ENCODE measurements around the gene XCR1. TPM values are rescaled to one million over a fixed set of nuclear protein-coding genes. Genes with fewer than 3 reads are reported as not detected.

Gene XCR1
- total RNA-seq, 1 experiment from 2014 or later, result 0.02 TPM

DNA sequence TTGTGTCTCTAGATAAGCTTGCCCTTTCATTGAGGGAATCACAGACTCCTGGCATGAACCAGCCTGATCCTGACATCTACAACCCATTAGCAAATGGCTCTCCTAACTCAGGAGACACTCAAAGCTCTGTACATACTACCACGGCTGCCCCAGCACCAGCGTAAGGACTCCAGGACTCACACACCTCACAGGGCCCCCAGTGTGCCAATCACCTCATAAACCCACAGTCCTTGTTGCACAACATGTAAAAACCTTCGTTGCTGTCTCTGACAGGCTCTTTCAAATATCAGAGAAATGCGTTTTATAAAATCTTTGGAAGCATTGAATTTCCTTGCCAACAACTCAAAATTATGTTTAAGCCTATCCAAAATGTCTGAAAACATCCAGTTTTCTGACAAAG lies 38.9 kb downstream of the XCR1 start (continued):
- TF ChIP-seq, protein P1, sequence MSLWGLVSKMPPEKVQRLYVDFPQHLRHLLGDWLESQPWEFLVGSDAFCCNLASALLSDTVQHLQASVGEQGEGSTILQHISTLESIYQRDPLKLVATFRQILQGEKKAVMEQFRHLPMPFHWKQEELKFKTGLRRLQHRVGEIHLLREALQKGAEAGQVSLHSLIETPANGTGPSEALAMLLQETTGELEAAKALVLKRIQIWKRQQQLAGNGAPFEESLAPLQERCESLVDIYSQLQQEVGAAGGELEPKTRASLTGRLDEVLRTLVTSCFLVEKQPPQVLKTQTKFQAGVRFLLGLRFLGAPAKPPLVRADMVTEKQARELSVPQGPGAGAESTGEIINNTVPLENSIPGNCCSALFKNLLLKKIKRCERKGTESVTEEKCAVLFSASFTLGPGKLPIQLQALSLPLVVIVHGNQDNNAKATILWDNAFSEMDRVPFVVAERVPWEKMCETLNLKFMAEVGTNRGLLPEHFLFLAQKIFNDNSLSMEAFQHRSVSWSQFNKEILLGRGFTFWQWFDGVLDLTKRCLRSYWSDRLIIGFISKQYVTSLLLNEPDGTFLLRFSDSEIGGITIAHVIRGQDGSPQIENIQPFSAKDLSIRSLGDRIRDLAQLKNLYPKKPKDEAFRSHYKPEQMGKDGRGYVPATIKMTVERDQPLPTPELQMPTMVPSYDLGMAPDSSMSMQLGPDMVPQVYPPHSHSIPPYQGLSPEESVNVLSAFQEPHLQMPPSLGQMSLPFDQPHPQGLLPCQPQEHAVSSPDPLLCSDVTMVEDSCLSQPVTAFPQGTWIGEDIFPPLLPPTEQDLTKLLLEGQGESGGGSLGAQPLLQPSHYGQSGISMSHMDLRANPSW (CRISPR knock-in tag; conservative IDR thresholded peaks at IDR 0.05; ENCODE audit: low read depth), result no peak
- TF ChIP-seq ETV6 (CRISPR knock-in tag; IDR thresholded peaks at IDR 0.05), result no peak

DNA sequence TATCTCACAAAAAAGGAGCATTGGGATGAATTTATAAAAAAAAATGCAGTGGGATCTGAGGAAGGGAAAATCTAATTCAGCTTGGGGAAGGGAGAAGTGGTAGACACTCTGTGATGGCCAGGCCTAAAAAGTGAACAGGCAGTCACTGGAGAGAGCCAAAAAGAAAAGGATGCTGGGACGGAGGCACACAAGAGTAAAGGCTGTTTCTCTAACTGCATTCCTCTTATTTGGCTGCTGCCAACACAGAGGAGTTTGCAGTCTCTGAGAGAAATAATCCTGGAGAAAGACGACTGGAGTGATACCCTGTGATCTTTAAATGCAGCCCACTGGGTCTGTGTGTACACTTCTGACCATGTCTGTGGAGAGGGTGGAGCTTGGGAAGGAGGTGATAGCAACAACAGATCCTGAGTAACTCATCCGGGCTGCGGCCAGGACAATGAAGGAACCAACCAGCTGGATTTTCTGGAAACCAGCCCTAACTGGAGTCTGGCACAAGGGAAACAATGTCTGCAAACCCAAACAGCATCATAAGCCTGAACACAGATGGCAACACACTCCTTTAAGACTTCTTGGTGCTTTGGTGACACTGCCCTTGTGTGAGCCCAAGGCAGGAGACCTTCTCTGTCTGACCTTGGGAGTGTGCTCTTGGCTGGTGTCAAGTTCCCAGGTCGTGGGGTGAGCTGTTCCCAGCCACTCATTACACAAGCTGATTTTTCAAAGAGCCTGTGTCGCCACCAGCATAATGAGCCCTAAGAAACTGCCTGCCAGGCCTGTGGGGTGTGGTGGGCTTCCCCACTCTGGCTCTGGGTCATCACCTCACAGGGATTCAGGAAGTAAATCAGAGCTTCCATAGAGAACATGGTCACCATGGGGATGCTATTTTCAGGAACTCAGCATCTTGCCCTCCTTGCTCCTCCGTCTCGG lies 39.7 kb downstream of the XCR1 start:
- ChIA-PET POLR2A (no interaction called here), CTCF (interaction anchor here (0.6 to 1.8 kb wide), 4 partner anchors 49 to 220 kb away, joined by 3 to 4 read pairs (median 4); no protein-coding TSS in a partner anchor)
- ATAC-seq, result no peak
- Mint-ChIP-seq H3K4me3 (no peak overlapping the region), H3K4me1 (peaks cover 31% of the 10 kb centered on the region), H3K9me3 (no peaks in the 10 kb centered on the region), H3K27me3 (ENCODE audit: low read depth) (no peaks in the 10 kb centered on the region), H3K27ac (peak overlapping the region; percentile 80), H3K36me3 (peaks cover 24% of the 10 kb centered on the region)
- no peak for DNase-seq (ENCODE audit: low spot score)
- TF ChIP-seq TCF7 (CRISPR knock-in tag; IDR thresholded peaks at IDR 0.05; ENCODE audit: low read depth) (no peak), RELA (CRISPR knock-in tag; IDR thresholded peaks at IDR 0.05; ENCODE audit: borderline replicate concordance) (no peak), SMAD3 (CRISPR knock-in tag; IDR thresholded peaks at IDR 0.05; ENCODE audit: borderline replicate concordance) (no peak), ZNF423 (CRISPR knock-in tag; IDR thresholded peaks at IDR 0.05) (no peak), GTF2I (CRISPR knock-in tag; conservative IDR thresholded peaks at IDR 0.05) (no peak), NR3C1 (CRISPR knock-in tag; conservative IDR thresholded peaks at IDR 0.05; ENCODE audit: low read depth) (no peak), NFYB (CRISPR knock-in tag; conservative IDR thresholded peaks at IDR 0.05; ENCODE audit: low read depth) (no peak), ELF4 (CRISPR knock-in tag; IDR thresholded peaks at IDR 0.05; ENCODE audit: low read depth) (no peak), CREM (CRISPR knock-in tag; IDR thresholded peaks at IDR 0.05) (no peak)
- TF ChIP-seq, protein P2, sequence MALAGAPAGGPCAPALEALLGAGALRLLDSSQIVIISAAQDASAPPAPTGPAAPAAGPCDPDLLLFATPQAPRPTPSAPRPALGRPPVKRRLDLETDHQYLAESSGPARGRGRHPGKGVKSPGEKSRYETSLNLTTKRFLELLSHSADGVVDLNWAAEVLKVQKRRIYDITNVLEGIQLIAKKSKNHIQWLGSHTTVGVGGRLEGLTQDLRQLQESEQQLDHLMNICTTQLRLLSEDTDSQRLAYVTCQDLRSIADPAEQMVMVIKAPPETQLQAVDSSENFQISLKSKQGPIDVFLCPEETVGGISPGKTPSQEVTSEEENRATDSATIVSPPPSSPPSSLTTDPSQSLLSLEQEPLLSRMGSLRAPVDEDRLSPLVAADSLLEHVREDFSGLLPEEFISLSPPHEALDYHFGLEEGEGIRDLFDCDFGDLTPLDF (CRISPR knock-in tag; IDR thresholded peaks at IDR 0.05), result no peak
- TF ChIP-seq, protein P3, sequence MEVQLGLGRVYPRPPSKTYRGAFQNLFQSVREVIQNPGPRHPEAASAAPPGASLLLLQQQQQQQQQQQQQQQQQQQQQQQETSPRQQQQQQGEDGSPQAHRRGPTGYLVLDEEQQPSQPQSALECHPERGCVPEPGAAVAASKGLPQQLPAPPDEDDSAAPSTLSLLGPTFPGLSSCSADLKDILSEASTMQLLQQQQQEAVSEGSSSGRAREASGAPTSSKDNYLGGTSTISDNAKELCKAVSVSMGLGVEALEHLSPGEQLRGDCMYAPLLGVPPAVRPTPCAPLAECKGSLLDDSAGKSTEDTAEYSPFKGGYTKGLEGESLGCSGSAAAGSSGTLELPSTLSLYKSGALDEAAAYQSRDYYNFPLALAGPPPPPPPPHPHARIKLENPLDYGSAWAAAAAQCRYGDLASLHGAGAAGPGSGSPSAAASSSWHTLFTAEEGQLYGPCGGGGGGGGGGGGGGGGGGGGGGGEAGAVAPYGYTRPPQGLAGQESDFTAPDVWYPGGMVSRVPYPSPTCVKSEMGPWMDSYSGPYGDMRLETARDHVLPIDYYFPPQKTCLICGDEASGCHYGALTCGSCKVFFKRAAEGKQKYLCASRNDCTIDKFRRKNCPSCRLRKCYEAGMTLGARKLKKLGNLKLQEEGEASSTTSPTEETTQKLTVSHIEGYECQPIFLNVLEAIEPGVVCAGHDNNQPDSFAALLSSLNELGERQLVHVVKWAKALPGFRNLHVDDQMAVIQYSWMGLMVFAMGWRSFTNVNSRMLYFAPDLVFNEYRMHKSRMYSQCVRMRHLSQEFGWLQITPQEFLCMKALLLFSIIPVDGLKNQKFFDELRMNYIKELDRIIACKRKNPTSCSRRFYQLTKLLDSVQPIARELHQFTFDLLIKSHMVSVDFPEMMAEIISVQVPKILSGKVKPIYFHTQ (CRISPR knock-in tag; IDR thresholded peaks at IDR 0.05), result no peak
- TF ChIP-seq, protein P4, sequence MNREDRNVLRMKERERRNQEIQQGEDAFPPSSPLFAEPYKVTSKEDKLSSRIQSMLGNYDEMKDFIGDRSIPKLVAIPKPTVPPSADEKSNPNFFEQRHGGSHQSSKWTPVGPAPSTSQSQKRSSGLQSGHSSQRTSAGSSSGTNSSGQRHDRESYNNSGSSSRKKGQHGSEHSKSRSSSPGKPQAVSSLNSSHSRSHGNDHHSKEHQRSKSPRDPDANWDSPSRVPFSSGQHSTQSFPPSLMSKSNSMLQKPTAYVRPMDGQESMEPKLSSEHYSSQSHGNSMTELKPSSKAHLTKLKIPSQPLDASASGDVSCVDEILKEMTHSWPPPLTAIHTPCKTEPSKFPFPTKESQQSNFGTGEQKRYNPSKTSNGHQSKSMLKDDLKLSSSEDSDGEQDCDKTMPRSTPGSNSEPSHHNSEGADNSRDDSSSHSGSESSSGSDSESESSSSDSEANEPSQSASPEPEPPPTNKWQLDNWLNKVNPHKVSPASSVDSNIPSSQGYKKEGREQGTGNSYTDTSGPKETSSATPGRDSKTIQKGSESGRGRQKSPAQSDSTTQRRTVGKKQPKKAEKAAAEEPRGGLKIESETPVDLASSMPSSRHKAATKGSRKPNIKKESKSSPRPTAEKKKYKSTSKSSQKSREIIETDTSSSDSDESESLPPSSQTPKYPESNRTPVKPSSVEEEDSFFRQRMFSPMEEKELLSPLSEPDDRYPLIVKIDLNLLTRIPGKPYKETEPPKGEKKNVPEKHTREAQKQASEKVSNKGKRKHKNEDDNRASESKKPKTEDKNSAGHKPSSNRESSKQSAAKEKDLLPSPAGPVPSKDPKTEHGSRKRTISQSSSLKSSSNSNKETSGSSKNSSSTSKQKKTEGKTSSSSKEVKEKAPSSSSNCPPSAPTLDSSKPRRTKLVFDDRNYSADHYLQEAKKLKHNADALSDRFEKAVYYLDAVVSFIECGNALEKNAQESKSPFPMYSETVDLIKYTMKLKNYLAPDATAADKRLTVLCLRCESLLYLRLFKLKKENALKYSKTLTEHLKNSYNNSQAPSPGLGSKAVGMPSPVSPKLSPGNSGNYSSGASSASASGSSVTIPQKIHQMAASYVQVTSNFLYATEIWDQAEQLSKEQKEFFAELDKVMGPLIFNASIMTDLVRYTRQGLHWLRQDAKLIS (CRISPR knock-in tag; IDR thresholded peaks at IDR 0.05; ENCODE audit: borderline replicate concordance), result no peak
- TF ChIP-seq, protein P5, sequence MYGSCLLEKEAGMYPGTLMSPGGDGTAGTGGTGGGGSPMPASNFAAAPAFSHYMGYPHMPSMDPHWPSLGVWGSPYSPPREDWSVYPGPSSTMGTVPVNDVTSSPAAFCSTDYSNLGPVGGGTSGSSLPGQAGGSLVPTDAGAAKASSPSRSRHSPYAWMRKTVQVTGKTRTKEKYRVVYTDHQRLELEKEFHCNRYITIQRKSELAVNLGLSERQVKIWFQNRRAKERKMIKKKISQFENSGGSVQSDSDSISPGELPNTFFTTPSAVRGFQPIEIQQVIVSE (CRISPR knock-in tag; IDR thresholded peaks at IDR 0.05; ENCODE audit: borderline replicate concordance), result no peak
- TF ChIP-seq, protein P6, sequence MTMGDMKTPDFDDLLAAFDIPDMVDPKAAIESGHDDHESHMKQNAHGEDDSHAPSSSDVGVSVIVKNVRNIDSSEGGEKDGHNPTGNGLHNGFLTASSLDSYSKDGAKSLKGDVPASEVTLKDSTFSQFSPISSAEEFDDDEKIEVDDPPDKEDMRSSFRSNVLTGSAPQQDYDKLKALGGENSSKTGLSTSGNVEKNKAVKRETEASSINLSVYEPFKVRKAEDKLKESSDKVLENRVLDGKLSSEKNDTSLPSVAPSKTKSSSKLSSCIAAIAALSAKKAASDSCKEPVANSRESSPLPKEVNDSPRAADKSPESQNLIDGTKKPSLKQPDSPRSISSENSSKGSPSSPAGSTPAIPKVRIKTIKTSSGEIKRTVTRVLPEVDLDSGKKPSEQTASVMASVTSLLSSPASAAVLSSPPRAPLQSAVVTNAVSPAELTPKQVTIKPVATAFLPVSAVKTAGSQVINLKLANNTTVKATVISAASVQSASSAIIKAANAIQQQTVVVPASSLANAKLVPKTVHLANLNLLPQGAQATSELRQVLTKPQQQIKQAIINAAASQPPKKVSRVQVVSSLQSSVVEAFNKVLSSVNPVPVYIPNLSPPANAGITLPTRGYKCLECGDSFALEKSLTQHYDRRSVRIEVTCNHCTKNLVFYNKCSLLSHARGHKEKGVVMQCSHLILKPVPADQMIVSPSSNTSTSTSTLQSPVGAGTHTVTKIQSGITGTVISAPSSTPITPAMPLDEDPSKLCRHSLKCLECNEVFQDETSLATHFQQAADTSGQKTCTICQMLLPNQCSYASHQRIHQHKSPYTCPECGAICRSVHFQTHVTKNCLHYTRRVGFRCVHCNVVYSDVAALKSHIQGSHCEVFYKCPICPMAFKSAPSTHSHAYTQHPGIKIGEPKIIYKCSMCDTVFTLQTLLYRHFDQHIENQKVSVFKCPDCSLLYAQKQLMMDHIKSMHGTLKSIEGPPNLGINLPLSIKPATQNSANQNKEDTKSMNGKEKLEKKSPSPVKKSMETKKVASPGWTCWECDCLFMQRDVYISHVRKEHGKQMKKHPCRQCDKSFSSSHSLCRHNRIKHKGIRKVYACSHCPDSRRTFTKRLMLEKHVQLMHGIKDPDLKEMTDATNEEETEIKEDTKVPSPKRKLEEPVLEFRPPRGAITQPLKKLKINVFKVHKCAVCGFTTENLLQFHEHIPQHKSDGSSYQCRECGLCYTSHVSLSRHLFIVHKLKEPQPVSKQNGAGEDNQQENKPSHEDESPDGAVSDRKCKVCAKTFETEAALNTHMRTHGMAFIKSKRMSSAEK (CRISPR knock-in tag; IDR thresholded peaks at IDR 0.05; ENCODE audit: borderline replicate concordance), result no peak
- TF ChIP-seq, protein P7, sequence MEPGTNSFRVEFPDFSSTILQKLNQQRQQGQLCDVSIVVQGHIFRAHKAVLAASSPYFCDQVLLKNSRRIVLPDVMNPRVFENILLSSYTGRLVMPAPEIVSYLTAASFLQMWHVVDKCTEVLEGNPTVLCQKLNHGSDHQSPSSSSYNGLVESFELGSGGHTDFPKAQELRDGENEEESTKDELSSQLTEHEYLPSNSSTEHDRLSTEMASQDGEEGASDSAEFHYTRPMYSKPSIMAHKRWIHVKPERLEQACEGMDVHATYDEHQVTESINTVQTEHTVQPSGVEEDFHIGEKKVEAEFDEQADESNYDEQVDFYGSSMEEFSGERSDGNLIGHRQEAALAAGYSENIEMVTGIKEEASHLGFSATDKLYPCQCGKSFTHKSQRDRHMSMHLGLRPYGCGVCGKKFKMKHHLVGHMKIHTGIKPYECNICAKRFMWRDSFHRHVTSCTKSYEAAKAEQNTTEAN (CRISPR knock-in tag; IDR thresholded peaks at IDR 0.05), result no peak
